ENCODE data around the gene COLEC11. TPM values are rescaled to one million over a fixed set of nuclear protein-coding genes. Genes with fewer than 3 reads are reported as not detected.
"Not testable (repeated sequence)": the region's sequence is repeated elsewhere in the genome, so short reads cannot be mapped to it uniquely, and the experiment has no call there.

The COLEC11 gene
- total RNA-seq, 5 donors from 2014 or later (not counting 1 experiment from before 2014, with no cell fraction given) = 0.35 to 1.8 TPM; not detected in 3

GRCh38 chr2:3611589-3611988 lies 16.7 kb downstream of the COLEC11 start:
- WGBS (ENCODE audit: insufficient coverage) = 88% methylated on average over 5 of the region's 11 CpGs
- CTCF ChIA-PET = interaction anchor here in 1 of 2 donors (0.5 kb wide), 1 partner anchor 62 kb away, joined by 3 read pairs; no protein-coding TSS in a partner anchor
- DNase-seq (no peak), ATAC-seq (replicated peaks in 1 of 4) (no peak)
- no peak overlapping the region for H3K27ac Mint-ChIP-seq
- POLR2A ChIA-PET = no interaction called here
- peaks cover 3 to 10% (median 10%) of the 10 kb centered on the region in 3 donors for H3K4me1 Mint-ChIP-seq
- Histone ChIP-seq H3K4me3 (ENCODE audit: control insufficient read depth in 1 of 2, extremely low read depth in 1 of 2, low read length in 1 of 2) (no peak overlapping the region), H3K27me3 (replicated peaks in 1 of 2; ENCODE audit: control insufficient read depth in 2 of 2, extremely low read depth in 1 of 2, insufficient read depth in 2 of 2, low read length in 1 of 2) (peaks cover 0 to 14% of the 10 kb centered on the region in 2 experiments), H3K9me3 (no peaks in the 10 kb centered on the region), H3K27ac (ENCODE audit: low read length) (no peak overlapping the region), H3K4me1 (ENCODE audit: control insufficient read depth in 1 of 2, extremely low read depth in 1 of 2, insufficient read depth in 2 of 2, low read length in 2 of 2) (peaks cover 0 to 2% of the 10 kb centered on the region in 2 experiments), H3K36me3 (ENCODE audit: control insufficient read depth in 2 of 2, extremely low read depth in 1 of 2, insufficient read depth in 1 of 2, low read length in 1 of 2) (no peaks in the 10 kb centered on the region)
- H3K36me3 Mint-ChIP-seq = peaks cover 12% of the 10 kb centered on the region
- H3K4me3 Mint-ChIP-seq = no peak overlapping the region
- peaks cover 0 to 7% (median 6%) of the 10 kb centered on the region in 3 donors for H3K9me3 Mint-ChIP-seq
- no peaks in the 10 kb centered on the region for H3K27me3 Mint-ChIP-seq

- H3K4me1 ChIP-seq (ENCODE audit: control insufficient read depth in 1 of 2, extremely low read depth in 1 of 2, insufficient read depth in 2 of 2, low read length in 2 of 2) = peaks cover 0 to 2% of the 10 kb centered on the region in 2 experiments
- H3K4me3 ChIP-seq (ENCODE audit: control insufficient read depth in 1 of 2, extremely low read depth in 1 of 2, low read length in 1 of 2) = no peak overlapping the region
- ChIA-PET CTCF (no interaction called here), POLR2A (no interaction called here)
- no peaks in the 10 kb centered on the region for H3K9me3 ChIP-seq
- Mint-ChIP-seq H3K27me3 (no peaks in the 10 kb centered on the region), H3K36me3 (peaks cover 24% of the 10 kb centered on the region), H3K27ac (no peak overlapping the region), H3K4me3 (no peak overlapping the region), H3K4me1 (peaks cover 3 to 8% (median 7%) of the 10 kb centered on the region in 3 donors), H3K9me3 (peaks cover 0 to 13% (median 6%) of the 10 kb centered on the region in 3 donors)
- no peaks in the 10 kb centered on the region for H3K36me3 ChIP-seq (ENCODE audit: control insufficient read depth in 2 of 2, extremely low read depth in 1 of 2, insufficient read depth in 1 of 2, low read length in 1 of 2)
- whole genome bisulfite sequencing (ENCODE audit: insufficient coverage) = 90% methylated on average over 21 of the region's 29 CpGs
- no peak for ATAC-seq (replicated peaks in 1 of 4)
- DNase-seq = peak in 3 of 35 experiments; percentile 1 to 19 (median 3)
- H3K27me3 ChIP-seq (replicated peaks in 1 of 2; ENCODE audit: control insufficient read depth in 2 of 2, extremely low read depth in 1 of 2, insufficient read depth in 2 of 2, low read length in 1 of 2) = peaks cover 0 to 14% of the 10 kb centered on the region in 2 experiments
- H3K27ac ChIP-seq (ENCODE audit: low read length) = no peak overlapping the region
Observed at GRCh38 chr2:3612639-3613523, 18.0 kb downstream of the COLEC11 start.

- ATAC-seq (replicated peaks in 1 of 4) (no peak), DNase-seq (peak in 1 of 35 experiments; percentile 3)
- Histone ChIP-seq H3K4me3 (ENCODE audit: control insufficient read depth in 1 of 2, extremely low read depth in 1 of 2, low read length in 1 of 2) (no peak overlapping the region), H3K27ac (ENCODE audit: low read length) (no peak overlapping the region), H3K27me3 (replicated peaks in 1 of 2; ENCODE audit: control insufficient read depth in 2 of 2, extremely low read depth in 1 of 2, insufficient read depth in 2 of 2, low read length in 1 of 2) (peaks cover 0 to 14% of the 10 kb centered on the region in 2 experiments), H3K4me1 (ENCODE audit: control insufficient read depth in 1 of 2, extremely low read depth in 1 of 2, insufficient read depth in 2 of 2, low read length in 2 of 2) (peaks cover 0 to 2% of the 10 kb centered on the region in 2 experiments), H3K36me3 (ENCODE audit: control insufficient read depth in 2 of 2, extremely low read depth in 1 of 2, insufficient read depth in 1 of 2, low read length in 1 of 2) (no peaks in the 10 kb centered on the region), H3K9me3 (no peaks in the 10 kb centered on the region)
- ChIA-PET CTCF (no interaction called here), POLR2A (no interaction called here)
- H3K36me3 Mint-ChIP-seq = peaks cover 24% of the 10 kb centered on the region
- WGBS (ENCODE audit: insufficient coverage) = 93% methylated on average over 9 of the region's 12 CpGs
- H3K4me1 Mint-ChIP-seq = peaks cover 3 to 5% (median 5%) of the 10 kb centered on the region in 3 donors
- H3K27me3 Mint-ChIP-seq = no peaks in the 10 kb centered on the region
- H3K9me3 Mint-ChIP-seq = peaks cover 0 to 13% (median 6%) of the 10 kb centered on the region in 3 donors
- no peak overlapping the region for H3K4me3 Mint-ChIP-seq
- H3K27ac Mint-ChIP-seq = no peak overlapping the region
Observed at GRCh38 chr2:3613524-3613905, 18.6 kb downstream of the COLEC11 start.

- peaks cover 0 to 14% of the 10 kb centered on the region in 2 experiments for H3K27me3 ChIP-seq (replicated peaks in 1 of 2; ENCODE audit: control insufficient read depth in 2 of 2, extremely low read depth in 1 of 2, insufficient read depth in 2 of 2, low read length in 1 of 2)
- Mint-ChIP-seq H3K9me3 (peaks cover 0 to 13% (median 6%) of the 10 kb centered on the region in 3 donors), H3K36me3 (peaks cover 24% of the 10 kb centered on the region)
- WGBS (ENCODE audit: insufficient coverage) = no CpG with 5 or more reads among the region's 2 CpGs
- H3K27ac ChIP-seq (ENCODE audit: low read length); CTCF ChIA-PET; H3K27ac Mint-ChIP-seq; H3K36me3 ChIP-seq (ENCODE audit: control insufficient read depth in 2 of 2, extremely low read depth in 1 of 2, insufficient read depth in 1 of 2, low read length in 1 of 2); DNase-seq; H3K4me3 Mint-ChIP-seq; H3K27me3 Mint-ChIP-seq; H3K4me1 ChIP-seq (ENCODE audit: control insufficient read depth in 1 of 2, extremely low read depth in 1 of 2, insufficient read depth in 2 of 2, low read length in 2 of 2); H3K4me3 ChIP-seq (ENCODE audit: control insufficient read depth in 1 of 2, extremely low read depth in 1 of 2, low read length in 1 of 2); ATAC-seq (replicated peaks in 1 of 4); H3K4me1 Mint-ChIP-seq; H3K9me3 ChIP-seq; POLR2A ChIA-PET: not testable (repeated sequence)
Observed at GRCh38 chr2:3614743-3615142, 19.8 kb downstream of the COLEC11 start.

GRCh38 chr2:3615541-3616200 lies 20.8 kb downstream of the COLEC11 start:
- Mint-ChIP-seq H3K9me3 (peaks cover 0 to 13% (median 6%) of the 10 kb centered on the region in 3 donors), H3K36me3 (peaks cover 24% of the 10 kb centered on the region)
- H3K4me3 ChIP-seq (ENCODE audit: control insufficient read depth in 1 of 2, extremely low read depth in 1 of 2, low read length in 1 of 2); H3K4me3 Mint-ChIP-seq; H3K27me3 Mint-ChIP-seq; H3K27ac Mint-ChIP-seq; H3K4me1 Mint-ChIP-seq; H3K4me1 ChIP-seq (ENCODE audit: control insufficient read depth in 1 of 2, extremely low read depth in 1 of 2, insufficient read depth in 2 of 2, low read length in 2 of 2); CTCF ChIA-PET; H3K9me3 ChIP-seq; H3K27ac ChIP-seq (ENCODE audit: low read length); POLR2A ChIA-PET; ATAC-seq (replicated peaks in 1 of 4); H3K36me3 ChIP-seq (ENCODE audit: control insufficient read depth in 2 of 2, extremely low read depth in 1 of 2, insufficient read depth in 1 of 2, low read length in 1 of 2): not testable (repeated sequence)
- WGBS (ENCODE audit: insufficient coverage) = 96% methylated on average over 5 of the region's 46 CpGs
- peaks cover 0 to 14% of the 10 kb centered on the region in 2 experiments for H3K27me3 ChIP-seq (replicated peaks in 1 of 2; ENCODE audit: control insufficient read depth in 2 of 2, extremely low read depth in 1 of 2, insufficient read depth in 2 of 2, low read length in 1 of 2)
- DNase-seq = peak in 1 of 35 experiments; percentile 13

- H3K27me3 Mint-ChIP-seq; H3K27me3 ChIP-seq (replicated peaks in 1 of 2; ENCODE audit: control insufficient read depth in 2 of 2, extremely low read depth in 1 of 2, insufficient read depth in 2 of 2, low read length in 1 of 2); POLR2A ChIA-PET; H3K4me3 Mint-ChIP-seq; H3K9me3 ChIP-seq; ATAC-seq (replicated peaks in 1 of 4); H3K4me1 Mint-ChIP-seq; H3K27ac Mint-ChIP-seq; H3K4me3 ChIP-seq (ENCODE audit: control insufficient read depth in 1 of 2, extremely low read depth in 1 of 2, low read length in 1 of 2); H3K4me1 ChIP-seq (ENCODE audit: control insufficient read depth in 1 of 2, extremely low read depth in 1 of 2, insufficient read depth in 2 of 2, low read length in 2 of 2); H3K27ac ChIP-seq (ENCODE audit: low read length); H3K36me3 ChIP-seq (ENCODE audit: control insufficient read depth in 2 of 2, extremely low read depth in 1 of 2, insufficient read depth in 1 of 2, low read length in 1 of 2); CTCF ChIA-PET: not testable (repeated sequence)
- Mint-ChIP-seq H3K9me3 (peaks cover 0 to 13% (median 6%) of the 10 kb centered on the region in 3 donors), H3K36me3 (peaks cover 21% of the 10 kb centered on the region)
- WGBS (ENCODE audit: insufficient coverage) = 98% methylated on average over 17 of the region's 25 CpGs
- peak in 1 of 35 experiments; percentile 11 for DNase-seq
Observed at GRCh38 chr2:3616435-3617197, 21.7 kb downstream of the COLEC11 start.

All from T-cell (primary cell).